Lung microvascular endothelial cell (primary cell): Measurements from ENCODE around the gene MOV10L1. TPM values are rescaled to one million over a fixed set of nuclear protein-coding genes. Genes with fewer than 3 reads are reported as not detected.

ENCODE experiments used
- DNase-seq, 2 donors: peaks; one replicate each; pipeline versions ENCODE4 v3.0.0 to v3.0.0-alpha.2; 2010; ENCODE audit warnings: low read depth in 2 of 2
- total RNA-seq: library from RNA; depleted of rRNA; stranded (reverse); fragments of >200 nt; gene quantifications from 2 replicates; pipeline ENCODE4 v1.2.1, GENCODE V29; 2014

Gene MOV10L1
- total RNA-seq, 1 donor from 2014 or later, result 44.2 TPM

- no peak for DNase-seq
Observed at GRCh38 chr22:50175921-50176849, 86.4 kb downstream of the MOV10L1 start.

DNA sequence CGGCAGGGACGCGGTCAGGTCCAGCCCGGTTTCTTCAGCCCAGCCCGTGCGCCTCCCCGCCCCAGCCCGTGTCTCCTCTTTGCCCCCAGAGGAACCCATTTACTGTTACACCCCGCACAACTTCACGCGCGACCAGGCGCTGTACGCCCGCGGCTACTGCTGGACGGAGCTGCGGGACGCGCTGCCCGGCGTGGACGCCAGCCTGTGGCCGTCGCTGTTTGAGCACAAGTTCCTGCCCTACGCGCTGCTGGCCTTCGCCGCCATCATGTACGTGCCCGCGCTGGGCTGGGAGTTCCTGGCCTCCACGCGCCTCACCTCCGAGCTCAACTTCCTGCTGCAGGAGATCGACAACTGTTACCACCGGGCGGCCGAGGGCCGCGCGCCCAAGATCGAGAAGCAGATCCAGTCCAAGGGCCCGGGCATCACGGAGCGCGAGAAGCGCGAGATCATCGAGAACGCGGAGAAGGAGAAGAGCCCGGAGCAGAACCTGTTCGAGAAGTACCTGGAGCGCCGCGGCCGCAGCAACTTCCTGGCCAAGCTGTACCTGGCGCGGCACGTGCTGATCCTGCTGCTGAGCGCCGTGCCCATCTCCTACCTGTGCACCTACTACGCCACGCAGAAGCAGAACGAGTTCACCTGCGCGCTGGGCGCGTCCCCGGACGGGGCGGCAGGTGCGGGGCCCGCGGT lies 87.2 kb downstream of the MOV10L1 start:
- DNase-seq, result no peak

DNA sequence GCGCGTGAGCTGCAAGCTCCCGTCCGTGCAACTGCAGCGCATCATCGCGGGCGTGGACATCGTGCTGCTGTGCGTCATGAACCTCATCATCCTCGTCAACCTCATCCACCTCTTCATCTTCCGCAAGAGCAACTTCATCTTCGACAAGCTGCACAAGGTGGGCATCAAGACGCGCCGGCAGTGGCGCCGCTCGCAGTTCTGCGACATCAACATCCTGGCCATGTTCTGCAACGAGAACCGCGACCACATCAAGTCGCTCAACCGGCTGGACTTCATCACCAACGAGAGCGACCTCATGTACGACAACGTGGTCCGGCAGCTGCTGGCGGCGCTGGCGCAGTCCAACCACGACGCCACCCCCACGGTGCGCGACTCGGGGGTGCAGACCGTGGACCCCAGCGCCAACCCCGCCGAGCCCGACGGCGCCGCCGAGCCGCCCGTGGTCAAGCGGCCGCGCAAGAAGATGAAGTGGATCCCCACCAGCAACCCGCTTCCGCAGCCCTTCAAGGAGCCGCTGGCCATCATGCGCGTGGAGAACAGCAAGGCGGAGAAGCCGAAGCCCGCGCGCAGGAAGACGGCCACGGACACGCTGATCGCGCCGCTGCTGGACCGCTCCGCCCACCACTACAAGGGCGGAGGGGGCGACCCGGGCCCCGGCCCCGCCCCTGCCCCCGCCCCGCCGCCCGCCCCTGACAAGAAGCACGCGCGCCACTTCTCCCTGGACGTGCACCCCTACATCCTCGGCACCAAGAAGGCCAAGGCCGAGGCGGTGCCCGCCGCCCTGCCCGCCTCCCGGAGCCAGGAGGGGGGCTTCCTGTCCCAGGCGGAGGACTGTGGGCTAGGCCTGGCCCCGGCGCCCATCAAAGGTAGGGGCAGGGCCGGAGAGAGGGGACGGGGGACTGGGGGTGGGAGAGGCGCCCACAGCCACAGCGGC lies 88.0 kb downstream of the MOV10L1 start:
- no peak for DNase-seq

DNA sequence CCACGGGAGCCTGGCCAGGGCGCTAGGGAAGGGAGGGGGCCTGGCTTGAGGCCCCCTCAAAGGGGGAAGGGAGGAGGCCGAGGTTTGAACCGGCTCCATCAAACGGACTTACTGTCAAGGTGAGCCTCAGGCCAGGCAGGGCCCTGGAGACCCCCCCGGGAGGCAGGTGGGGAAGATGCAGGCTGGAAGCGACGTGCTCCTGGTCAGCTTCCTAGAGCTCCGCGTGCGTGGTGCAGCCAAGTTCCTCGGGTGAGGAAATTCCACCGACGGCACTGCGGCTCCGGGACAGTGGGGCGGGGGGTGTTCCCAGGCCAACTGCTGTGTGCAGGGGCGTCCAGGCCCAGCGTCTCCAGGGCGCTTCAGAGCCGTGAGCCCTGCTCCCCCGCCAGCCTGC lies 88.7 kb downstream of the MOV10L1 start:
- DNase-seq, result no peak

DNA sequence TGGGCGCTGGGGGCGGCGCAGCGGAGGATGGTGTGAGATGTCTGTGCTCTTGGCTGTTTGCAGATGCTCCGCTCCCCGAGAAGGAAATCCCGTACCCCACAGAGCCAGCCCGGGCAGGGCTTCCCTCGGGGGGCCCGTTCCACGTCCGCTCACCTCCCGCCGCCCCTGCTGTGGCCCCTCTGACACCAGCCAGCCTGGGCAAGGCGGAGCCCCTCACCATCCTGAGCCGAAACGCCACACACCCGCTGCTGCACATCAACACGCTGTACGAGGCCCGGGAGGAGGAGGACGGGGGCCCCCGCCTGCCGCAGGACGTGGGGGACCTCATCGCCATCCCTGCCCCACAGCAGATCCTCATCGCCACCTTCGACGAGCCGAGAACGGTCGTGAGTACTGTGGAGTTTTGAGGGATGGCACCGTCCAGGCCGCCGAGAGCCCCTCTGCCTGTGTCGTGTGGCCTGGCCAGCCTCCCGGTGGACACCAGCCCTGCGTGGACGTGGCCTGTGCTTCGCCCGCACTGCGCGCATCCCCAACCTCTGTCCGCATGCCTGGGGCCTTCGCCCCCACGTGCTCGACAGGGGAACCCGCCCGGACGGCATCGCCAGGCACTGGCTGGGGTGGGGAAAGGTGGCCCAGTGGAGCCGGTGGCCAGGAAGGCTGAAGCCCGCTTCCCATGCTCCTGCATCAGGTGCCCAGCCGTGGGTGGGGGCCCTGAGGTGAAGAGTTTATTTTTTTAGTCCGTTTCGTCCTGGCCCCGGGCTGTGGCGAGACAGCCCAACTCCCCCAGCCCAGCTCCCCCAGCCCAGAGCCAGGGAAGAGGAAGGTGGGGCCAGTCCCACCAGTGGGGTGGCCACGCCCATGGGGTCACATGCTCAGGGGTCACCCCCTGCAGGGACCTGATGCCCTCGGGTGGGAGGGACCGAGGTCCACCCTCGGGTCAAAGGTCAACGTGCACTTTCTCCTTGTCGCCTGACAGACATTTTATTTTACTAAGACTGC lies 89.4 kb downstream of the MOV10L1 start:
- DNase-seq, result no peak

DNA sequence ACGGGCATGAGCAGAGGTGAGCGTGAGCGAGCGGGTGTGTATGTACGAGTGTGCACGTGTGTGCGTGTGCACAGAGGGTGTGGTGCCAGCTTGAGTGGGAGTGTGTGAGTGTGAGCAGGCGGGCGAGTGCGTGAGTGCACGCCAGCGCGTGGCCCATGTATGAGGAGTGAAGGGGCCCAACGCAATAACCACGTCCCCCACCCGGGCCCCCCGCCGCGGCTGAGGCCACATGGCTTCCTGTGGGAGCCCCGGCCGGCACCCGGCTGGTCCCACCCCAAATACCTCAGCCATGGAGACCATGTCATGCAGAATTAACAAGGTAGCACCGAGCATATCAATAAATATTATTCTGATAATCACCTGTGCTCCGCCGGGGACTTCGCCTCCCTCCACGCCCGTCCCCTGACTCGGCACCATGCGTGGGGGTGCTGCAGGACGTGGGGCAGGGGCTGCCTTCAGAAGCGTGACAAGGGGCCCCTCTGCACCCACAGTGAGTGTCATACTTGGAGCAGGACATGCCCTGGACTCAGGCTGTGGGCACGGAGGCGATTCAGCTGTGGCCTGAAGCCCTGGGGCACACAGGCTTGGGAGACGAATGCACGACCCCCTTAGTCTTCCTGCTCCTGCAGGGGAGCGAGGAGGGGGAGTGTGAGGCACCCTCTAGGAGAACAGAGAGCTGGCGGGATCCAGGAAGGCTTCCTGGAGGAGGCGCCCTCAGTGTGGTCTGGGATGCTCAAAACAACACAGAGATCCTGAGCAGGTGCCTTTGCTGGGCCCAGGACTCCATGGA lies 90.3 kb downstream of the MOV10L1 start:
- DNase-seq, result no peak

DNA sequence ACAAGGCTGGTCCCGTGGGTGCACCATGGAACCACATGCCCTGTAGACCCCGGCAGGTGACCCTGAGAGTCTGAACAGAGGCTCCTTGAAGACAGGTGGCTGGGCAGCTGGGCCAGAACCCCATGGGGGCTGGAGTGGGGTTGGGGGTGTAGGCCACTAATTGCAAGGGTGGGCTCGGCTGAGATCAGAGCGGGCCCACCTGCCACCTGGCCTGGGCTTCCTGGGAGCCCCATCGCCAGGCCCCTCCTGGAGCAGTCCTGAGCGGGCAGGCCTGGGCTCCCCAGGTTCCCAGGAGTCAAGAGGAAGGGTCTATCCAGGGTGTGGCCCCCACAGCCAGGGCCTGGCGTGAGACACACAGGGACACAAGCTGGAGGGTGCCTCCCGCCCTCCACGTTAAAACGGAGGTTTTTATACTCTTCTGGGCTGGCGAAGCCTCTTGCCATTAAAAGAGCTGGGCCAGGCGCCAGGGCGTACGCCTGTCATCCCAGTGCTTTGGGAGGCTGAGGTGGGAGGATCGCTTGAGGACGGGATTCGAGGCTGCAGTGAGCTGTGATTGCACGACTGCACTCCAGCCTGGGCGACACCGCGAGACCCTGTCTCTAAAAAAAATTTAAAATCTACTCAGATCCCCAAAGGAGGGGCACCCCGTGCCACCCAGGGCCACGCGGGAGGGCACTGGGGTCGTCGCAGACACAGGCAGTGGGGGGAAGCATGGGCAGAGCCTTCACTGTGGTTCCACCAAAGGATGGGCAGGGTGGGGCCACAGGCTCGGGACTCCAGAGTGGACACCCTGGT lies 91.1 kb downstream of the MOV10L1 start:
- DNase-seq, result no peak

DNA sequence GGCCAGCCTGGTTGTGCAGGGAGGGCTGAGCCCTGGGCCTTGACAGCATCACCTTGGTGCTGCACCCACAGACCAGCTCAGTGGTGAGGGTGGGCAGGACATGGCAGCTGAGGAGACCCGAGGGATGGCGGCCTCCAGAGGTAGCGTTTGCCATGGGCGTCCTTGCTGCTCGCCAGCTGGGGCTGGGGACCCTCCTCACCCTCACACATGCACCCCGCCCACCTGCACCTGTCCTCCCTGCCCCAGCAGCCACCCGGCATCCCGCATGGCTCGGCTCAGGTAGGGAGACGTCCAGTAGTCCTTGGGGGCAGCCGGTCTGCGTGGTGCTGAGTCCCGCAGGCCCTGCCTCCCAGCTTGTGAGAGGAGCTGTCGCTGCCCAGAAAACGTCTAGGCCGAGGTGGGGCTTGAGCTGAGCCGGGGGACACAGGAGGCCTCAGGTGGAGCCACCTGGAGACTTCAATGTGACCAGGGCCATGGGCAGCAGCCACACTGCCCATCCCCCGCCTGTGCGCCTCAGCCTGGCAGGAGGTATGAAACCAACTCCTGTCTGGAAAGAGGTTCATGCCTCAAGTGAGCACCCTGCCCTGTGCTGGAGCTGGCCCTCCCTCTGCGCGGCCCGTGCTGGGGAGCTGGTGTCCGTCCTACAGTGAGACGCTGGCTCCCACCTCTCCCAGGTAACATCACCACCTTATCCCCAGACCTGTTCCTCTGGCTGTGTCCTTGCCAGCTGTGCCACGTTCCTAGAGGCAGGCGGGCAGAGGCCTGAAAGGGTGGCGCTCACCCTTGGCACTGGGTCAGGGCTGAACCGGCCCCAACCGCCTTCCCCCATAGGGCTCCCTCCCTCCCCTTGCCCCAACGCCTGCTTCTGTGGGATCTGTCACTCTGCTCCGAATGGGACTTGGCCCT lies 92.6 kb downstream of the MOV10L1 start:
- no peak for DNase-seq

- no peak for DNase-seq
Observed at GRCh38 chr22:50183141-50183971, 93.5 kb downstream of the MOV10L1 start.

DNA sequence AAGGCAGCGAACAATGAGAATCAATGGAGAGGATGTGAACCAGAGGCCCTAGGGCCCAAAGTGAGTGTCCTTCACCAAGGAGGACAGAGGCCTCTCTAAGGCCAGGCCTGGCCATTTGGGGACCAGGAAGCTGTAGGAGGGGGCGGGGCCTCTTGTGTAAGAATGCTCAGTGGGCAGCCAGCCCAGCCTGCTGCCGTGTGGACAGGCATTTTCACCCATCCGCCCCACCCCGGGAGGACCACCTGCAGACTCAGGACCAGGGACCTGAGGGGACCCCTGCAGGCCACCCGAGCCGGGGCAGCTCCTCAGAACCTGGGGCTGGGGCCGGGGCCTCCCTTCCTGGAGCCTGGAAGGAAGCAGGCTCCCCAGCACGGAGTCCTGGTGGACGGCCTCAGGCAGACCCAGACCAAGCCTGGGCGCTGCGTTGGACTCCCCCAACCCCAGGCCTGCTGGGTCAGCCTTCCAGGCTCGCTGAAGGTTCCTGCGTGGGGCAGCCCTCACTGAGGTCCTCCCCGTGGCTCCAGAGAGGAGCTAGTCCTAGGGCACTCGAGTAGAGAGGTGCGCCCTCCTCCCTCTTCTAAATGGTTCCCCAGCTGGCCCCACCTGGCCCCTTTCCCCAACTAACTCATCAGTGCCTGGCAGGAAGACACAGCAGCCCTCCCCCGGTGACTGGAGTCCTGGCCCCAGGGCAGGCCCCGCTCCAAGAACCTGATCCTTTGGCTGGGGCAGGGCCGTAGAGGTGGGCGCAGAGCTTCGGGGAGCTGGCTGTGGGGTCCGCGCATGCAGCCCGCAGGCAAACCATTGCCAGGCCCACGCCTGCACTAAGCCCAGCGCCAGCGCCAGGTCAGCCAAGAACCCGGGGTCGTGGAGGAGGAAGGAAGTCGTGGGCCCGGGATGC lies 94.4 kb downstream of the MOV10L1 start:
- peak in 1 of 2 donors; percentile 35 for DNase-seq

DNA sequence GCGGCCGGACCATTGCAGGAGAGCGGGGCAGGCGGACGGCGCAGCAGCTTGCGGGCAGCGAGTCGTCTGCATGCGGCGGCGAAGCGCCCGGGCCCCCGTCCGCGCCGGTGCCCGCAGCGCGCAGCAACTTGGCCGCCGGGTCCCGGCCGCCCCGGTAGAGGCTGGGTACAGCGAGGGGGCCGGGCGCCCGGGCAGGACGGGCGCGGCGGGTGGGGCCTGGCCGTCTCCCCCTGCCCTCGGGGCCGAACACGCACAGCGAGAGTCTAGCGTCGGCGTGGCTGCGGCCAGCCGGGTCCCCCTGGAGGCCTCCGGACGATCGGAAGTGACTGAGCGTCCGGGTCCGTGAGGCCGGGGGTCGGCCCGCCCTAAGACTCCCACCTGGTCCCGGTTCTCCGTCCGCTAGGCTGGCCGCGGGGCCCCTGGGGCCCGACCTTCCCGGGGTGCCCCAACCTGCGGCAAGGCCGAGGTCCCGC lies 95.1 kb downstream of the MOV10L1 start:
- peak in 1 of 2 donors; percentile 39 for DNase-seq

DNA sequence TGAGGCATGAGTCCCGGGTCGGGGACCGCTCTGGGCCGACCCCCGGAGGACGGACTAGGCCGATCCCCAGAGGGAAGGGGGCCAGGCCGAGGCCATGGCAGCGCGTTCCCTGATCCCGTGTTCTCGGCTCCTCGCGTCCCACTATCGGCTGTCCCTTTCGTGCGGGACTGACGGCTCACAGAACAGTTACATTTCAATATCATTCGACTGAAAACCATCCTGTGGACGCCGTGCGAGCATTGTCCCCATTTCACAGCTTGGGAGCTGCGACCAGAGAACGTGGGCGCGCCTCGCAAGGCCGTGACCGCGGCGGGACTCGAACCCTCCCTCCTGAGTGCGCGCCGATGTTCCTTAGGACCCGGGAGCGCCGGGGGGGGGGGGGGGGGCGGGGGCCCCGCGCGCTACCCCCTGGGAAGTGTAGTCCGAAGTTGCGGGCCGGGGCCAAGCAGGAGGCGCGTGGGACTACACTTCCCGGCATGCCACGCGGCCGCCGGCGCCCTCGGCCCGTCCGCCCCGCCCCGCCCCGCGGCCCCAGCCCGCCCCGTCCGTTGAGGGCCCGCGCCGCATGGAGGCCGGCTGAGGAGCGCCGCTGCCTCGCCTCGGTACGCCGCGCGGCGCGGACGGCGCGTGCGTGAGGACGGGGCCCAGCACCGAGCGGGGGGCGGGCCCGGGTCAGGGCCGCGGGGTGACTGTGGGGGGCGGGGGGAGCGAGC lies 95.7 kb downstream of the MOV10L1 start, which contains the start of gene TRABD:
TSS of gene TRABD (plus strand) at position 539 of the 713 bp plus-strand sequence. CDS start 7,148 bp downstream, outside the sequence.
- peak; percentile 92 to 93 for DNase-seq

- no peak for DNase-seq
Observed at GRCh38 chr22:50186181-50186714, 96.4 kb downstream of the MOV10L1 start.

DNA sequence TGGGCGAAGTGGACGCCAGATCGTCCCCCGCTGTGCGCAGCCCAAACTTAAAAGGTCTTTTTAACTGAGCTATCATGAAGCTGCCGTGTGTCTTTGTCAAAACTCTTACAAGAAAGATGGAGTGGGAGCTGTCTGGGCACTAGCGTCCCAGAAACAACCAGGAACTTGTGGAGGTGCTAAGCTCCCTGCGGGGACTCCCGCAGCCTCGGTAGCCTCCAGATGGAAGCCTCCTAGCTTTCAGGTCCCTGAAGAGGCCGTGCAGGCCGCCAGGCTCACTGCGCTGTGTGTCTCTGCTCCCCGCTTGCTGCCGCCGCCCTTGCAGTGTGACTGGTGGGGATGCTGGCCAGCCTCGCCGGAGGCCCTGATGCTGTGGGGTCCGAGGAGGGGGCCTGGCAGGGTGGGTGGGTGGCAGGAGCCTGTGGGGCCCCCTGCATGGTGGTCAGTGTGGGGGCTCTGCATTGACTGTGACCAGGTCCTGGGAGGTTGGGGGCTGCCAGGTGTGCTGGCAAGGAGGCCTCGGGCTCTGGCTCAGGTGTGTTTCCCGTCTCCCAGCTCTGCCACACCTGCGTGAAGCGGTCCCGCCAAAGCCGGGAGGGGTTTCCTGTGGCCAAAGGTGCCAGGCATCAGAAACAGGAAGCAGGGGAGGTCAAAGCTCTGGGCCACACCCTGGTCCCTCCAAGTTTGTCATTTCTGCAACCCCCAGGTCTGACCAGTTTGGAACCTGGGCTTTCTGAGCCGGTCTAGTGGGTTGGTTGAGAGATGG lies 97.1 kb downstream of the MOV10L1 start:
- peak; percentile 24 to 28 for DNase-seq
